ACC112 (cell line): ENCODE measurements around the gene MAPKBP1.

ENCODE experiments used
- H2AFZ ChIP-seq: fragments of 200-600 bp; sonication (generic); one replicate; pipeline ENCODE4 v1.6.0; 2017; ENCODE audit warnings: antibody characterized with exemption, low read length; ENCODE audit not compliant: unreplicated experiment
- H3K27ac ChIP-seq: fragments of 200-600 bp; sonication (generic); 2 replicates; pipeline ENCODE4 v1.5.1; 2014; ENCODE audit warnings: low read depth, mild to moderate bottlenecking, antibody characterized with exemption, low read length, moderate library complexity
- H3K27me3 ChIP-seq: fragments of 200-600 bp; sonication (generic); 2 replicates; pipeline ENCODE4 v1.6.1; 2014; ENCODE audit warnings: mild to moderate bottlenecking, antibody characterized with exemption, low read length, moderate library complexity, mixed read lengths; ENCODE audit not compliant: insufficient read depth
- H3K36me3 ChIP-seq: fragments of 200-600 bp; sonication (generic); 2 replicates; pipeline ENCODE4 v1.6.1; 2016; ENCODE audit warnings: mild to moderate bottlenecking, antibody characterized with exemption, low read length, moderate library complexity, mixed read lengths; ENCODE audit not compliant: insufficient read depth
- H3K4me1 ChIP-seq: fragments of 200-600 bp; sonication (generic); one replicate; pipeline ENCODE4 v1.6.1; 2016; ENCODE audit warnings: low read length, mixed read lengths; ENCODE audit not compliant: insufficient read depth, unreplicated experiment, control insufficient read depth
- H3K4me3 ChIP-seq: fragments of 200-600 bp; sonication (generic); 2 replicates; pipeline ENCODE4 v1.5.1; 2014; ENCODE audit warnings: mild to moderate bottlenecking, low read depth, low read length
- H3K79me2 ChIP-seq: fragments of 200-600 bp; sonication (generic); one replicate; pipeline ENCODE4 v1.6.0; 2016; ENCODE audit warnings: low read length; ENCODE audit not compliant: control insufficient read depth, unreplicated experiment, insufficient read depth

Gene MAPKBP1

DNA sequence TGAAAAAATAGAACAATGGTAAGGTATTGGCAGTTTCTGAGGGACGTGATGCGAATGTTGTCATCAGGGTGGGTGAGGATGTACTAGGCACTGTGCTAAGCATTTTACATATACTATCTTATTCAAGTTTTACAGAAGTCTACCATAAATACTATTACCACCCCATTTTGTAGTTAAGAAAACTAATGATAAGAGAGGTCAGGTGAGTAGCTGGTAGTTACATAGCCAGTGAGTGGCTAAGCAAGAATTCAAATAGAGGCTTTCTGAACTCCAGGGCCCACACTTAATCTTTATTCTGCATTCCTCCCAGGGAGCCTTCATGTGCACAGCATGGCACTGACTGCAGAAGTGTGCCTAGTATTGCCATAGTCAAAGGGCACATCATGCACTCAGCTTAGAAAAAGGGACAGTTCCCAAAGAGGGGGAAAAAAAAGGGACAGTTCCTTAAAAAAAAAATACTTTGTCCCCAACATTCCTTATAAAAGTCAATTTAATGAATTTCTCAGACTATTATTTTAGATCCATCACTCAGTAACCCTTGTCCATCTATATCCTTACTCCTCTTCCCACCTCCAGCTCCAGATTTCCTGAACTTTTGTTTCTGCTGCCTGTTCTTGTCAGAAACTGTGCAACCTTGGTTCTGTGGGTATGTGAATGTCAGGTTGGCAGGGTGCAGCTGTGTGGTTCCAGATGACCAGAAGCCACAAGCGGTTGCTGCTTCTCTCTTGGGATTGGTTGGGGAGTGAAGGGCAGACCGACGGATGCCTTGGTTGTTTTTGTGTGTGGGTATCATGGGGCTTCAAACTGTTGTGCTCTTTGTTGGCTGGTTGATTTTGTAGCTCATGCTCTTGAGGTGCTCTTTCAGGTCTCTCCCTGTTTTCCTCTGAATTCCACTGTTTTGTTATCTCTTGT is 8.3 kb downstream of the MAPKBP1 start:
- Histone ChIP-seq H3K27me3 (no peaks in the 10 kb centered on the region), H3K27ac (no peak overlapping the region), H3K4me1 (peaks cover 29% of the 10 kb centered on the region), H3K4me3 (no peak overlapping the region), H3K36me3 (no peaks in the 10 kb centered on the region), H3K79me2 (peaks cover 56% of the 10 kb centered on the region), H2AFZ (no peak overlapping the region)

- Histone ChIP-seq H3K4me1 (peaks cover 22% of the 10 kb centered on the region), H3K79me2 (peaks cover 50% of the 10 kb centered on the region), H3K36me3 (no peaks in the 10 kb centered on the region), H2AFZ (no peak overlapping the region), H3K27ac (no peak overlapping the region), H3K4me3 (no peak overlapping the region), H3K27me3 (no peaks in the 10 kb centered on the region)
Measured at GRCh38 chr15:41783296-41783695, 9.0 kb downstream of the MAPKBP1 start.

- Histone ChIP-seq H3K27ac (no peak overlapping the region), H3K4me3 (no peak overlapping the region), H3K79me2 (peaks cover 47% of the 10 kb centered on the region), H3K4me1 (peaks cover 42% of the 10 kb centered on the region), H2AFZ (no peak overlapping the region), H3K27me3 (no peaks in the 10 kb centered on the region), H3K36me3 (no peaks in the 10 kb centered on the region)
Measured at GRCh38 chr15:41788262-41788661, 14.0 kb downstream of the MAPKBP1 start.

GRCh38 chr15:41789236-41789635 is 15.0 kb downstream of the MAPKBP1 start:
- Histone ChIP-seq H3K36me3 (no peaks in the 10 kb centered on the region), H3K4me1 (peaks cover 42% of the 10 kb centered on the region), H3K27me3 (no peaks in the 10 kb centered on the region), H2AFZ (no peak overlapping the region), H3K4me3 (no peak overlapping the region), H3K27ac (0 out of 2 replicates have a peak overlapping the region, but pooled peaks have one; percentile 97), H3K79me2 (peaks cover 41% of the 10 kb centered on the region)

DNA sequence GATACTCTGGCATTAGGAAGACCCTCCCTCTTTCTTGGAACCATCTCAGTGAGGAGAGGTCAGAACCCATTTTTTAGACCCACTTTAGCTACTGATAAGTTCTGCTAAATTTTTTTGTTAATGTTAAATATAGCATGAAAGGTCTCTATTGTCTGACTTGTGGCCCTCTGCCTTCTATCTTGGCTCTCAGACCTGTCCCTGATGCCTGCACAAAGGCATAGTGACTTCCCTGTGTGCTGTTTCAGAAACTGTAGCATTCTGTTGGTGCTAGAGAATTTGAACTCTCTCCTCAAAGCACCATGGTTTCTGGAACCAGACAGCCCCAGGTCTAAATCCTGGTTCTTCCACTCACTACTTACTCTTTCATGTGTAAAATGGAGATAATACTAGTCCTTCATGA is 15.4 kb downstream of the MAPKBP1 start:
- H2AFZ ChIP-seq = no peak overlapping the region
- peaks cover 41% of the 10 kb centered on the region for H3K79me2 ChIP-seq
- H3K36me3 ChIP-seq = no peaks in the 10 kb centered on the region
- H3K27me3 ChIP-seq = no peaks in the 10 kb centered on the region
- peak overlapping the region; percentile 97 for H3K27ac ChIP-seq
- H3K4me3 ChIP-seq = no peak overlapping the region
- H3K4me1 ChIP-seq = peaks cover 42% of the 10 kb centered on the region

- Histone ChIP-seq H3K27me3 (no peaks in the 10 kb centered on the region), H3K4me1 (peaks cover 42% of the 10 kb centered on the region), H3K79me2 (peaks cover 39% of the 10 kb centered on the region), H3K27ac (peak overlapping the region; percentile 97), H3K36me3 (no peaks in the 10 kb centered on the region), H2AFZ (no peak overlapping the region), H3K4me3 (no peak overlapping the region)
Measured at GRCh38 chr15:41790169-41790568, 15.9 kb downstream of the MAPKBP1 start.

DNA sequence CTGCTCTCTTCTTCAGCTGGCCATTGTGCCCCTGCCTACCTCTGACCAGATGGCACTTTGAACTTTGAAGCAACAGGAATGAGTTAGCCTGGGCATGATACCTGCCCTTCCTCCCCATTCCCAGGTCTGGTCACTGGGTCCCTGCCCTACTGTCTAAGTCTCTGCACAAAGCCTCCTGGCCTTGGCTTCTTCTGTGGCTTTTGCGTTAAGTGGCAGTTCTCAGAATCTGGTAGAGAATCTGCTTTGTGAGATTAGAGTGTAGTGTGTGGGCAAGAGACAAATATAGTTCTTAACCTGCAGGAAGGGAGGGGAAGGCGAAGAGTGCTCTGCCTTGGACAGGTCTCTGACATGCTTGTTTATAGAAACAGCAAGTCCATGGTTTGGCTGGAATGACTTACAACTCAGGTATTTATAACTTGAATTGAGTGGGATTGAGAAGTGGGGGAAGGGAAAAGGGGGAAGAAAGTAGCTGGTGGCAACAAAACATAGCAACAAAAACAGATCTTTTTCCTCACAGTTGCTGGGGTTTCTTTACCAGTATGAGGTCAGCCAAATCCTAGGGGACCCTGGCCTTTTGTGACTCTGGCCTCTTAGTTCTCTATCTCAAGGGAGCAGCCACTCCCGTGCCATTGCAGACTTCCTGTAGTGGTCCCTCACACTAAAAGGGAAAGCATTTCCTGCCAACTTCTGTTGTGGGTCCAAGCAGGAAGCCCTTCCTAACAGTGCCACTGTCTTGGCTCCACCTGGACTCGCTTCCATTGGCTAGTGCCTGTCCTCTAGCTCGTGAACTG is 16.7 kb downstream of the MAPKBP1 start:
- H3K4me1 ChIP-seq = peaks cover 45% of the 10 kb centered on the region
- peak overlapping the region; percentile 97 for H3K27ac ChIP-seq
- H3K79me2 ChIP-seq = peaks cover 37% of the 10 kb centered on the region
- no peak overlapping the region for H2AFZ ChIP-seq
- H3K36me3 ChIP-seq = no peaks in the 10 kb centered on the region
- no peaks in the 10 kb centered on the region for H3K27me3 ChIP-seq
- peak overlapping the region; percentile 48; the same call in 1 of the 2 replicates for H3K4me3 ChIP-seq

GRCh38 chr15:41791547-41791937 is 17.3 kb downstream of the MAPKBP1 start:
- H3K4me3 ChIP-seq = peak overlapping the region; percentile 48; the same call in 1 of the 2 replicates
- H3K36me3 ChIP-seq = no peaks in the 10 kb centered on the region
- no peaks in the 10 kb centered on the region for H3K27me3 ChIP-seq
- peaks cover 37% of the 10 kb centered on the region for H3K79me2 ChIP-seq
- H3K4me1 ChIP-seq = peaks cover 51% of the 10 kb centered on the region
- peak overlapping the region; percentile 97 for H3K27ac ChIP-seq
- no peak overlapping the region for H2AFZ ChIP-seq

GRCh38 chr15:41792000-41792637 is 17.8 kb downstream of the MAPKBP1 start:
- no peak overlapping the region for H3K4me3 ChIP-seq
- no peaks in the 10 kb centered on the region for H3K36me3 ChIP-seq
- peaks cover 57% of the 10 kb centered on the region for H3K4me1 ChIP-seq
- H3K27ac ChIP-seq = peak overlapping the region; percentile 97
- no peaks in the 10 kb centered on the region for H3K27me3 ChIP-seq
- no peak overlapping the region for H2AFZ ChIP-seq
- H3K79me2 ChIP-seq = peaks cover 40% of the 10 kb centered on the region

DNA sequence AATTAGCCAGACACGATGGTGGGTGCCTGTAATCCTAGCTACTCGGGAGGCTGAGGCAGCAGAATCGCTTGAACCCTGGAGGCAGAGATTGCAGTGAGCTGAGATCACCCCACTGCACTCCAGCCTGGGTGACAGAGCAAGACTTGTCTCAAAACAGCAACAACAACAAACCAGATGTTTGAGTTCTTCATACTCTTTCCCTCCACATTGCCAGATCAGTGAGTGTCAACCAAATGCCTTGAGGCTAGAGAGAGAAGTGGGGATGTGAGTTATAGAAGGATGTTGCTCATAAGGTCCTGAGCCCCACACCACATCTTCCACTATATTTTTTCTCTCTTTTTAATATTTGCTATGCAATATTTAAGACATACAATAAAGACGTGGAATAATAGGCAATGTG is 19.8 kb downstream of the MAPKBP1 start:
- Histone ChIP-seq H3K27me3 (no peaks in the 10 kb centered on the region), H2AFZ (no peak overlapping the region), H3K36me3 (no peaks in the 10 kb centered on the region), H3K4me1 (peaks cover 62% of the 10 kb centered on the region), H3K27ac (no peak overlapping the region), H3K4me3 (no peak overlapping the region), H3K79me2 (peaks cover 43% of the 10 kb centered on the region)
